Glutamatergic neuron (in vitro differentiated cells): ENCODE data around the gene CCDC188. TPM values are rescaled to one million over a fixed set of nuclear protein-coding genes. Genes with fewer than 3 reads are reported as not detected.

Experiments used
- DNase-seq: peaks from one replicate; pipeline ENCODE4 v3.0.0; 2022
- H3K27ac Mint-ChIP-seq: one replicate; pipeline ENCODE4 v1.8.0; 2020; ENCODE audit warnings: mild to moderate bottlenecking, mixed read lengths, inconsistent platforms; ENCODE audit not compliant: unreplicated experiment
- H3K27me3 Mint-ChIP-seq: one replicate; pipeline ENCODE4 v1.8.0; 2020; ENCODE audit warnings: mild to moderate bottlenecking, moderate library complexity, mixed read lengths, inconsistent platforms; ENCODE audit not compliant: unreplicated experiment
- H3K36me3 Mint-ChIP-seq: one replicate; pipeline ENCODE4 v1.8.0; 2020; ENCODE audit warnings: mild to moderate bottlenecking, mixed read lengths, inconsistent platforms; ENCODE audit not compliant: unreplicated experiment
- H3K4me1 Mint-ChIP-seq: one replicate; pipeline ENCODE4 v1.8.0; 2020; ENCODE audit warnings: mild to moderate bottlenecking, low read depth, mixed read lengths, inconsistent platforms; ENCODE audit not compliant: unreplicated experiment
- H3K4me3 Mint-ChIP-seq: one replicate; pipeline ENCODE4 v1.8.0; 2020; ENCODE audit warnings: mild to moderate bottlenecking, mixed read lengths, inconsistent platforms; ENCODE audit not compliant: unreplicated experiment
- H3K9me3 Mint-ChIP-seq: one replicate; pipeline ENCODE4 v1.8.0; 2020; ENCODE audit warnings: mild to moderate bottlenecking, moderate library complexity, mixed read lengths, inconsistent platforms; ENCODE audit not compliant: unreplicated experiment
- CTCF ChIP-seq: fragments of 200-600 bp; sonication (generic); IDR thresholded peaks from one replicate; pipeline ENCODE4 v1.5.0; 2021; ENCODE audit not compliant: partially characterized antibody, unreplicated experiment
- total RNA-seq: library from RNA; stranded (reverse); fragmentation: NEBNext Ultra II Directional; extraction: Animal tissue kit (Norgen Biotek cat#: 25700); gene quantifications from one replicate; pipeline ENCODE4 v1.2.1, GENCODE V29; 2021; ENCODE audit not compliant: unreplicated experiment

CCDC188 gene
- total RNA-seq, 1 donor from 2014 or later = 0.54 TPM

GRCh38 chr22:20138417-20138738 lies 12.5 kb downstream of the CCDC188 start:
- no peak overlapping the region for H3K27ac Mint-ChIP-seq
- H3K4me3 Mint-ChIP-seq = no peak overlapping the region
- no peaks in the 10 kb centered on the region for H3K36me3 Mint-ChIP-seq
- H3K4me1 Mint-ChIP-seq = peaks cover 4% of the 10 kb centered on the region
- H3K9me3 Mint-ChIP-seq = no peaks in the 10 kb centered on the region
- no peak for TF ChIP-seq CTCF
- no peak for DNase-seq
- H3K27me3 Mint-ChIP-seq = peaks cover 2% of the 10 kb centered on the region

GRCh38 chr22:20137671-20138416 lies 13.0 kb downstream of the CCDC188 start:
- Mint-ChIP-seq H3K4me1 (peaks cover 4% of the 10 kb centered on the region), H3K36me3 (no peaks in the 10 kb centered on the region), H3K27ac (no peak overlapping the region), H3K9me3 (no peaks in the 10 kb centered on the region), H3K27me3 (peaks cover 5% of the 10 kb centered on the region), H3K4me3 (no peak overlapping the region)
- no peak for TF ChIP-seq CTCF
- DNase-seq = no peak

GRCh38 chr22:20137113-20137512 lies 13.7 kb downstream of the CCDC188 start:
- Mint-ChIP-seq H3K36me3 (no peaks in the 10 kb centered on the region), H3K9me3 (no peaks in the 10 kb centered on the region), H3K4me1 (peaks cover 4% of the 10 kb centered on the region), H3K27ac (no peak overlapping the region), H3K4me3 (no peak overlapping the region), H3K27me3 (peaks cover 5% of the 10 kb centered on the region)
- no peak for TF ChIP-seq CTCF
- no peak for DNase-seq

- H3K9me3 Mint-ChIP-seq = no peaks in the 10 kb centered on the region
- no peak for DNase-seq
- TF ChIP-seq CTCF = no peak
- no peak overlapping the region for H3K27ac Mint-ChIP-seq
- no peaks in the 10 kb centered on the region for H3K36me3 Mint-ChIP-seq
- peaks cover 4% of the 10 kb centered on the region for H3K4me1 Mint-ChIP-seq
- peaks cover 5% of the 10 kb centered on the region for H3K27me3 Mint-ChIP-seq
- no peak overlapping the region for H3K4me3 Mint-ChIP-seq
These were observed 14.3 kb downstream of the CCDC188 start for GRCh38 chr22:20136603-20136873.

GRCh38 chr22:20135806-20136602 lies 14.9 kb downstream of the CCDC188 start:
- Mint-ChIP-seq H3K27ac (no peak overlapping the region), H3K4me1 (peaks cover 4% of the 10 kb centered on the region), H3K36me3 (no peaks in the 10 kb centered on the region), H3K4me3 (no peak overlapping the region), H3K9me3 (no peaks in the 10 kb centered on the region), H3K27me3 (peaks cover 5% of the 10 kb centered on the region)
- TF ChIP-seq CTCF = no peak
- DNase-seq = no peak
